Stimulated activated CD8-positive, alpha-beta memory T cell treated with anti-CD3 and anti-CD28 coated beads, Interleukin-7, amount 100 ng/mL, for 4 hours (primary cell): ENCODE data around the gene EVX2.

Experiments
- DNase-seq, 2 donors: peaks; one replicate each; pipeline ENCODE4 v3.0.0-alpha.2; 2020; ENCODE audit warnings: low read depth in 2 of 2

Gene EVX2

GRCh38 chr2:176066645-176067588 lies 16.8 kb downstream of the EVX2 start:
- DNase-seq, result no peak

GRCh38 chr2:176063958-176064357 lies 19.8 kb downstream of the EVX2 start:
- no peak for DNase-seq

GRCh38 chr2:176056406-176056805 lies 27.4 kb downstream of the EVX2 start:
- no peak for DNase-seq

DNA sequence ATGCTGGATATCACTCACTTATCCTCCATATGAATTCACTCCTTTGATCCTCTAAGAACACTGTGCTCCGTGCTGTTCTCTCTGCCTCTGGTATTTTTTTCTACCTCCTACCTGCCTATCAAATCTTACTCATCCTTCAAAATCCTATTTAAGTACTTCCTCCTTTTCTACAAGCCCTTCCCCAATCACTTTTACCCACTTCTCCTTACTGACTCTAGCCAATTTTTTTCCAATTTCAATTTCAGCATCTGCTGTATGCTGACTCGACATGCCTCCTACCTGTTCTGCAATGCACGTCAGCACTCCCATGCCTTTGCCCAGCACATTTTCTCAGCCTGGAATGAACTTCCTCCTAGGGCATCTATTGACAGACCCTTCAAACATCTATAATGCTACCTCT lies 44.4 kb downstream of the EVX2 start:
- no peak for DNase-seq

- no peak for DNase-seq
Measured at GRCh38 chr2:176038694-176039093, 45.1 kb downstream of the EVX2 start.

DNA sequence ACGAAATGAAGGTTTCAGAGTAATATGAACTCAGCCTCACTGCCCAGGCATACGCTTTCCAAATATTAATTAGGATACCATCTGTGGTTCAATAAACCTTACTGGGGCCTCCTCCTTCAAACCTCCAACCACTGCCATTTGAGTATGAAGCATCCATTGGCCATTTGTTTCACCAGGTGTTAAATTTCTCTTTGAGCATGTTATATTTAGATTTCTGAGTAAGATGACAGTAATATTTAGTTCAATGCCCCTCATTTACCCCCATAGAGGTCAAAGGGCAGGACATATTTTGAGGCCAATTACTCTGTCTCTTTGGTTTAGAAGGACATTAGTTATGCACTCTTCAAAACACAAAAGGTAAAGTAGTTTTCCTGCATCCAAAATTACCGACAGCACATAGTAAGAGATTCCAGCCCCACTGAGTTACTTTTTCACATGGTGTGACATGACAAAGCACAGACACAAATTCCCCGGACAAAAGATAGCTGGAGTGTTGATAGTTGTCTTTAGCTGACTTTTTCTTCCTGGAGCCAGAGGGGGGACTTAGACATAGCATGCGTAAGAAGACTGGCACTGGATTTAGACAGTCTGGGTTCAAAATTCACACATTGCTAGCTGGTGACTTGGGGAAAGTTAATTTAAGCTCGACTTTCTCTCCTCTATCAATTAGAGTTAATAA lies 48.6 kb downstream of the EVX2 start:
- no peak for DNase-seq

GRCh38 chr2:176027806-176028205 lies 56.0 kb downstream of the EVX2 start:
- no peak for DNase-seq
